ENCODE measurements around the gene HRG.

HRG gene

DNA sequence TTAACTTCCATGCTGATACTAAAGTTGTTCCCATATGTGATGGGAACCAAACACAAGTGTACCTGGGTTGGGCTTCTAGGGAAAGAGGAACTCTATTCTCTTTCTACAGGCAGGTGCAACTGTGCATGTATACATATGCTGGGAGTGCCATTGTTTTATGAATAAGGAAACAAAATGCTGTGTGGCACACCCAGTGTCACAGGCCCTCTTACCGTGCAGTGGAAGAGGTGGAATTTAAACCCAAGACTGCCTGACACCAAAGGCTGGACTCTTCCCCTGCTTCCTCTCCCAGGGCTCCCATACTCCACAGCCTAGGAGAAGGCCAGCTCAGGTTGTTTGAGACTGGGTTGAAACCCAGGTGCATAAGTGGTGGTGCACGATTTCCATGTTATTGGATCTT lies 27.6 kb upstream of the HRG start:
- no peak for DNase-seq

DNA sequence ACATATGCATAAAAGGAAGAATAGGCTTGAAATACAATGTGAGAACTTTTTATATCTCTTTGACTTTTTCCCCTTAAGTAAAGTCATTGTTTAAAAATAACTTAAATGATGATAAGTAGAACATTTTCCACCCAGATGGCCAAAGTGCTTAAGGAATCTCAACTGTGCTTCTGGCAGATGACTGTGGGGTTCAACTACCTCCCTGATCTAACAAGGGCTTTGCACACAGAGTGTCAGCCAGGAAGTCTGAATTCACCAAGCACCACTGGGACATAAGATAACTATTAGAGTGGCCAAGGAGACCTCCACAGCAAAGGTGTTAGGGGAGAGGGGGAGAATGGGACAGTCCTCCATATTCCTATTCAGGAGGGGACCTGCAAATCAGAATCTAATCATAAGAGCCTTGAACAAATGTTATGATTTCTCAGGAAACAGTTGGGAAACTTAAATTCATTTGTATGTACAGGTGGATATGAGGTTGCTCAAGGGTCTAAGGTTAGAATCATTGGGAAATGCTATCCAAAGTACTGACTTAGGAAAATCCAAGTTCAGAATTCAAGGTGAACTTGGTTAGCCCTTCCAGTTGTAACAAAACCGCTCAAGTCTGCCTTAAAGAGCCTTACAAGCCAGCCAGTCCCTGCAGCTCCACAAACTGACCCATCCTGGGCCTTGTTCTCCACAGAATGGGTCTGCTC lies 25.9 kb upstream of the HRG start, which contains the start of gene FETUB:
Gene FETUB (plus strand): TSS at position 622 of the 695 bp plus-strand sequence. CDS start 62 bp downstream, at position 684.
- DNase-seq: no peak

DNA sequence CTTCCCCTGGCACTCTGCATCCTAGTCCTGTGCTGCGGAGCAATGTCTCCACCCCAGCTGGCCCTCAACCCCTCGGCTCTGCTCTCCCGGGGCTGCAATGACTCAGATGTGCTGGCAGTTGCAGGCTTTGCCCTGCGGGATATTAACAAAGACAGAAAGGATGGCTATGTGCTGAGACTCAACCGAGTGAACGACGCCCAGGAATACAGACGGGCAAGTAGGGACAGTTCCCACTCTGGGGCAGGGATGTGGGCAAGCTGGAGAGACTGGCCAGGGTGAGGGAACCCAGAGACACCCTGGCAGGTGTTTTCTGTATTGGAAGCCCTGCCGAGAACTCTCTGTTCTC lies 25.4 kb upstream of the HRG start:
- no peak for DNase-seq

DNA sequence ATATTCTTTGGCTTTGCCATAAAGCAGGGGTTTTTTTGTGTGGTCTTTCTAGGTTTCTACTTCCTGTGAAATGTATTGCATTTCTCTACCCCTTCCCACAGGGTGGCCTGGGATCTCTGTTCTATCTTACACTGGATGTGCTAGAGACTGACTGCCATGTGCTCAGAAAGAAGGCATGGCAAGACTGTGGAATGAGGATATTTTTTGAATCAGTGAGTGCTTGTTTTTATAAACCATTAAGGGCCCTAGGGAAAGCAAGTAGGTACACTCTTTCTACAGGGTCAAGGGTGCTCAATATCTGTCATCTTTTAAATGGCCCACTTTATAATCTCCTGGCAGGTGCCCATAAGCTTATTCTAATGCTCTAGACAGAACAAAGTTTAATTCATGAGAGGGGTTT lies 24.9 kb upstream of the HRG start:
- no peak for DNase-seq

DNA sequence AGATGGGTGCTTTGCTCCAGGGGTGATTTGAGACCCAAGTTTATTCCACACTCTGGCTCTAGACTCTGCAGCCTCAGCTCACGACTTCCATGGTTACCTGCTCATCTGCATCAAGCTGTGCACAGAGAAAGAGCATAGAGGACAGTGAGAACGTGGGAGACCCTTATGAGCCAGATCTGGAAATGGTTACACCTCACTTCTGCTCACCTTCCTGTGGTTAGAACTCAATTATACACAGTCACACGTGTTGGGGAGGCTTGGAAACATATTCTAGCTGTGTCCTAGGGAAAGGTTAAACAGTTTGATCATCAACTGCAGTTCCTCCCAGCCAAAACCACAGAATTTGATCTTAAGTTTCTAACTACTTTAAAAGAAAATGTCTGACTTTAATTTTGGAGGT lies 23.8 kb upstream of the HRG start:
- DNase-seq: no peak

DNA sequence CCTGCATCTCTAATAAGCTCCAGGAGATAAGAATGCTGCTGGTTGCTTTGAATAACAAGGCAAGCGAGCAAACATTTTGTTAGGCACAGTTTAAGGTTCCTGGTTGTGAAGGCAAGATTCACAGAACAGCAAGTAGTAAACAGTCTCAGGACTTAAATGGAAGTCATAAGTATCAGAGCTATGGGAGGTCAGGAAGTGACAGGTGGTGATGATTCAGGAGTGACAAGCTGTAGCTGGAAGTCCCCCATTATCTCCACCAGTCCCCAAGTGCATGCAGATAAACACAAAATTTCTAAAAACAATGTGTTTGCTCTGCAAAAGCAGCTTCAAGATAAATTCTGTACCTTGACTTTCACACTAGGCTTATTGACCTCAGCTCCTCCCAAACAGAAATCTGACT lies 22.3 kb upstream of the HRG start:
- DNase-seq: no peak

DNA sequence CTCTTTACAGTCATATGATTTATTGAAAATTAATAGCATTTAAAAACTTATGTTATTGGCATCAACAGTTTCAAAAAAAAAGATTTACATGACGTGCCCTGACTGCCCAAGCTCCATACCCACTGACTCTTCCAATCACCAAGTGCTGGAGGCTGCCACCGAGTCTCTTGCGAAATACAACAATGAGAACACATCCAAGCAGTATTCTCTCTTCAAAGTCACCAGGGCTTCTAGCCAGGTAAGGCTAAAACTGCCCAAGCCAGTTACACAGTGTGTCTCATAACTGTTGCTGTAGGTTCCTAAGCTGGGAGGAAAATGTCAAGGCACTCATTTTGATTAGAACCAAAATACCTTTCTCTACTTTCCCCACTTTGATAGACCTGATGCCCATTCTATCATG lies 21.1 kb upstream of the HRG start:
- DNase-seq: no peak

DNA sequence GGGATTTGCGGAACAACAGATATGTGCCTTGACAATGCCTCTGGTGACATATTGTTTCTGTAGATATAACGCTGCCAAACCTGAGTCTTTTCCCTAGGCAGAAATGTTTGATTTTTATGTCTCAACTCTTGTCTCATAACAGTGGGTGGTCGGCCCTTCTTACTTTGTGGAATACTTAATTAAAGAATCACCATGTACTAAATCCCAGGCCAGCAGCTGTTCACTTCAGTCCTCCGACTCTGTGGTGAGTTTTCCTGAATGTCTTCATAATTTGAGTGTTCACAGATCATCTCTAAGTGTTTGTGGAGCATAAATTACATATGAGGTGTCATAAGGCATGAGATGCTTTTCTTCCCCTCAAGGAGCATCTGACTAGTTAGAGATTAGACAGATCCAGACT lies 19.7 kb upstream of the HRG start:
- DNase-seq: no peak

DNA sequence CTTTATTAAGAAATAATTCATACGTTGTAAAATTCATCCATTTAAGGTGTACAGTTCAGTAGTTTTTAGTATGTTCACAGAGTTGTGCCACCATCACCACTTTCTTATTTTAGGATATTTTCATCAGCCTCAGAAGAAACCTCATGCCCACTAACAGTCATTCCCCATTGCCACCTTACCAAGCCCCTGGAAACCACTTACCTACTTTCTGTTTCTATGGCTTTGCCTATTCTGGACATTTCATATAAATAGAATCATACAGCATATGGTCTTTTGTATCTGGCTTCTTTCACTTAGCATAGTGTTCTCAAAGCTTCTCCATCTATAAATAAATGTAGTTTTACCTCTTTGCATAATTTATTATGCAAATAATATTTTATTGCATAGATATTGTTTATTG lies 19.0 kb upstream of the HRG start:
- no peak for DNase-seq

DNA sequence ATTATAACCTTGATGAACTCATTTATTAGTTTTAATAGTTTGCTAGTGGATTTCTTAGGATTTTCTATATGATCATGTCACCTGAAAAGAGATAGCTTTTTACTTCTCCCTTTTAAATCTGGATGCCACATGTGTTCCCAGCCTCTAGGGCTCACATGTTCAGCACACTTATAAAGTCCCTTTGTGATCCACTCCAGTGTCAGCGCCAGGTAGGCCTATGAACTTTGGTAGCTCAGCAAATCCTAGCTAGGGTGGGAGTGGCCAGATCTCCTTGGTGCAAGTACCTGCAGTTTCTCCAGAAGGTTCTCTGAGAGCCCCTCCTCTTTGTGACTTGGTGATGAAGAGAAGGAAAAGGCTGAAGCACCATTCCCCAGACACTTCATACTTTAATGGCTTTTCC lies 17.0 kb upstream of the HRG start:
- DNase-seq: no peak

DNA sequence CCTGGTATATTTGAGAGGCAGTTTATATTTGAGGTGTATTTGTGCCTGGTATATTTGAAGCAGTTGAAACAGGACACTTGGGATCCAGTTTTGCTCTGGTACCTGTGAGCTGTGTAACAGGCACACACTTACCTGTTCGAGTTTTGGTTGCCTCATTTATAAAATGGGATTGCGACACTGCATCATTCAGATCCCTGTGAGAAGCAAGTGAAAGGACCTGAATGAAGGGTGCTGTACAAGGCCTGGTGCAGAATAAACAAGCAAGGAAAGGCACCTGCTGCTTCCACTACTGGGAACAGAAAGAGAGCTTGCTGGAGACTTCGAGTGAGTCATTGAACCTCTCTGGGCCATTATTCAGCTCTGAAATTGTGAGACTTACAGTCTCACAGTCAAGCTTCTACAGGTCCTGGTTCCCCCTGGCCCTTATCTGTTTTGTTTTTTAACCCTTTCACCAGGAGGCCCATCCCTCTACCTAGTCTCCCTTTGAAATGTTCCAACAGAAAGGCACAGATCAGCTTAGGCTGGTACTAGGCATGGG lies 14.1 kb upstream of the HRG start:
- DNase-seq: no peak

DNA sequence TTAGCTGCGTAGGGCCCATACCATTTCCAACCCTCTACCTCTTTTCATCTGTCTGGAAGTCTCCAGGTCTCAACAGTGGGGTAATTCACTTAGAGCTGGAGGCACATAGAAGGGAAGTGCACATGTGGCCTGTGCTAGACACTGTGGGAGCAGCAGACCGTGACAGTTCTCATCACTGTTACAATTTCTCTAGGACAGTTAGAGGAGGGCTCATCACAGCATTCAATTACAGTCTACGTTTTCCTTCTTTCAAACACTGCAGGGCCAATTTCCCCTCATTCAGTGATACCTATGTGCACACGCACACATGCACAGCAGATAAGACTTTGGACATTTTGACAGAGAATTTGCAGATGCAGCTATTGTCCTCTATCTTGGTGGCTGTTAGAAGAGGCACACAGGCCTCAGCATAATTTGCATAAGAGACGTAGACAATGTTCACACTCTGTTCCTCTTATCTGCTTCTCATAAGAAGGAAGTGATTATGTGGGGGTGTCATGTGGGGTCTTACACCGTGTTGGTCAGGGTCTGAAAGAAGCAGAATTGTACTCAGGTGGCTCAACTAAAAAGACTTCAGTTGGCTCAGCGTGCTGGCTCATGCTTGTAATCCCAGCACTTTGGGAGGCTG lies 12.6 kb upstream of the HRG start:
- DNase-seq: no peak

DNA sequence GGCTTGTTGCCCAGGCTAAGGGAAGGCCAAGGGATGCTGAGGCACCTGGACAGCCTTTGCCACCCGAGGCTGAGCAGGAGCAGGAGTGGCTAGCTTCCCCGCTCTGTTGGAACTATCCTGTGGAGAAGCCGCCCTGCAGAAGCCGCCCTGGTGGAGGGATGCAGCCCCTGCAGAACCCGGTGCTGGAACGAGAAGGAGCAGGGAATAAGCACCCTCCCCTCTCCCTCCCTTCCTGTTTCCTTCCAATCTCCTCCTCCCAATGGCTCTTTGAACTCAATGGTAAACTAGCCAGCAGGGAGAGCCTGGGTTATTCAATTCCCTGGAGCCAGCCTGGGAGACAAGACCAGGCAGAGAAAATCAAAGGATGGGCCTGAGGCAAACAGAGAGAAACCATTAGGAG lies 11.8 kb upstream of the HRG start:
- DNase-seq: no peak

DNA sequence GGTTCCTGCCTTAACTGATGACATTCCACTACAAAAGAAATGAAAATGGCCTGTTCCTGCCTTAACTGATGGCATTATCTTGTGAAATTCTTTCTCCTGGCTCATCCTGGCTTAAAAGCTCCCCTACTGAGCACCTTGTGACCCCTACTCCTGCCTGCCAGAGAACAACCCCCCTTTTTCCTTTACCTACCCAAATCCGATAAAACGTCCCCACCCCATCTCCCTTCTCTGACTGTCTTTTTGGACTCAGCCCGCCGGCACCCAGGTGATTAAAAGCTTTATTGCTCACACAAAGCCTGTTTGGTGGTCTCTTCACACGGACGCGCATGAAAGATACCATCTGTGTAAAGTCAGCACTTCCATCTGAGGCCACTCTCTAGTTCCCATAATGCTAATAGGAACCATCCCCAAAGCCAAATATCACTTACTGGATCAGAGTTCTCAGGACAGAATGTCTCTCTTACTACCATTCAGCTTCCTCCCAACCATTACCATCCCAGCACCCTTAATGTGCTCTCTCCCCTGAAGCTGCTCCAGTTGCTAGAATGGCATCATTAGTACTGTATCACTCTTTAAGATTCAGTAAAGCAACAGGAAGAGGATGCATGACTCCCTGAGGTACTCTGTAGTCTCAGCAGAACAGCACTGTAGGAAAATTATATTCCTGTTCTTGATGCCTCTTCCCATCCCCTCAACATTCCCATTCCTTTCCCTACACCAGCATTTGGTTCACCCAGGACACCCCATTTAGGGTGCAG lies 2.3 kb upstream of the HRG start:
- DNase-seq: no peak

DNA sequence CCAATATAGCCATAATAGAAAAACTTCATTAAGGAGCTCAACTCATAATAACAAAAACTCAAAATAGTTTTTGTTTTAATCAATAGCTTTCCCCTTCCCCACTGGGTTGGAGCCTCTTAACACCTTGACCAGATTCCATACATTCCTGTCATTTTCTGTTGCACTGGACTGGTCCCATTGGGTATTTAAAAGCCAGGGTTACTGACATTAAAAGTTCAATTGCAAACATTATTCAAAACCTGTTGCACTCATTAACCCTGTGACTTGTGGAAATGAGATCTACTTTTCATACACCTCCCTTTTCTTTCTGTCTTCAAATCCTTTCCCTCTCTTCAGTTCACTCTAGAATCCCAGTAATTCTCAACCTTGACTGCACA lies 1.7 kb upstream of the HRG start:
- no peak for DNase-seq

DNA sequence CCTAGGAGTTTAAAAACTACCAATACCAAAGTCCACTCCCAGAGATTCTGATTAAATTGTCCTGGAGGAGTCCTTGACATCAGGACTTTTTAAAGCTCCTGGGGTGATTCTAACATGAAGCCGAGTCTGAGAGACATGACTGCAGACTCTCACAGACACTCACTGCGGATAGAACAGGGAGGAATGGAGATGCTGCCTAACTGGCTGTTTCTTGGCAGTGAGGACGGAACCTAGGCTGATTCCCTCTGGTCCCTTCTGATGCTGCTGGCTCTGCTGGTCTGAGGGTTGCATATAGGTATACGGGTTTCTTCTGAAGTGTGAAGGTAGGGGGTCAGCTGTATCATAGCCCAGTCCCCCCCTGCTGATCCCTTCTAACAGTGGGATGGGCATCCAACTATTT lies 1.3 kb upstream of the HRG start:
- no peak for DNase-seq

DNA sequence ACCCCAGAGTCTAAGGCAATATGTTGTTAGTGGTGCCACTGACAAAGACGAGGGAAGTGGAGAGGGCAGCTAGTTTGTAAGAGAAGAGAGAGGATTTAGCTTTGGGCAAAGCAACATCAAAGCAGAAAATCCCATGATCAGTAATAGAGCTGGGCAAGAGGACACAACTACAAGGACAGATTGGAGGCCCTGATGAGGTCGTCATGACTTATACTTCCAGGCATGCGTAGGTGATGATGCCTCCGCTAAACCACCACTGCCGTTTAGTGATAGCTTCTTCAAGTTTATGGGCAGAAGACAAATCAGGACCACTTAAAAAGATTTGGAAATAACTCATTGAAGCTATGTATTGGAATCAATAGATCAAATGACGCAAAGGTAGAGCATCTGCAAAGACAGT lies 2.6 kb downstream of the HRG start:
- DNase-seq: no peak

DNA sequence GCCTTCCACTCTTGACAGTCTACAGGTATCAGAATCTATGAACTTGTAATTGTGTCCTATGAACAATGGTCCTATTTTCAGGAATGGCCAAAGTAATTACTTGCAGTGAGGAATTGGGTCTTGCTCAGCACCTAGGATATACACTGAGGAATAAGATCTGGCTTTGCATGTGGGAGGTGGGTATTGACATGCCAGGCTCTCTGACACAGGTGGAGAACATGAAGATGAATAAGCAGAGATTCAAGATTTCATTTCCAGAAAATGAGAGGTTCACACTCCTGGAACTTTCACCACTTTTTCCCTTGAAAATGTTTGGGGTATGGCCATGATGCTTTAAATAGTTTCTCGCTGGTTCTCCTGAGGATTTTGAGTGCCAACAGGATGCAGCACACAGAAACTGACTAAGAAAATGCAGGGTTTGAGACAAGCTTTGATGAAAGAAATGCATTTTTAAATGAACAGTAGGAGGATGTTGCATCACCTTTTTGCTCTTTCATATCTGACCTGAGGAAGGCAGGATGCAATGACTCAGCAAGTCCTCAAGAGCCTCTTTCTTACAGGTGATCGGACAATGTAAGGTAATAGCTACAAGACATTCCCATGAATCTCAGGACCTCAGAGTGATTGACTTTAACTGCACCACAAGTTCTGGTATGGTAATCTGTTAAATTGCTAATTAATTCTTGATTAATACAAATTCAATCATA lies 3.7 kb downstream of the HRG start:
- no peak for DNase-seq

DNA sequence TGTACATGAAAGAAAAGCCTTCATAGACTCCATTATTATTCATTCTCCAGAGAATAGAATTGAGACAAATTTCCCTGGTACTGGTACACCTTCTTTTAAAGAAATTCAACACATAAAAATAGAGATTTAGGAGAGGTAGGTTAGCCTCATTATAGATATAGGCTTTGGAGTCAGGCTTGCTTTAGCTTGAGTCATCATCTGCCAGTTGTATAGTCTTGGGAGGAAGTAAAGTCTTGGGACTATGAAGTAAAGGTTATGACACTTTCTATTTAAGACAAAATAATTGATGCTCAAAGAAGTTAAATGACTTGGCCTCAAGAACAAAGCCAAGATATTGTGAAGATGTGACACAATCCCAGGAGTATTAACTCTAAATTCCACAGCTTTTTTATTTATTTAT lies 4.3 kb downstream of the HRG start:
- DNase-seq: no peak

DNA sequence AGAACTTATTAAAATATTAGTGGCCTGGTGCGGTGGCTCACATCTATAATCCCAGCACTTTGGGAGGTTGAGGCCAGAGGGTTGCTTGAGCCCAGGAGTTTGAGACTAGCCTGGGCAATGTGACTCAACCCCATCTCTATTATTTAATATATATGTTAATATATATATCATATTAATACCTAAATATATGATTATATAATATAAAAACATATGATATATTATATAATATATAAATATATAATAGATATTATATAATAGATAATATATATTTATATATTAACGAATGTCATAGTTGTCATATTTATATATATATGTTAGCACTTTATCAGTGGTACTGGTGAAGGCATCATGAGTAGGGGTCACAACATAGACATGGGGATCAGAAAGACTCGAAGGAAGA lies 5.2 kb downstream of the HRG start:
- DNase-seq: no peak

DNA sequence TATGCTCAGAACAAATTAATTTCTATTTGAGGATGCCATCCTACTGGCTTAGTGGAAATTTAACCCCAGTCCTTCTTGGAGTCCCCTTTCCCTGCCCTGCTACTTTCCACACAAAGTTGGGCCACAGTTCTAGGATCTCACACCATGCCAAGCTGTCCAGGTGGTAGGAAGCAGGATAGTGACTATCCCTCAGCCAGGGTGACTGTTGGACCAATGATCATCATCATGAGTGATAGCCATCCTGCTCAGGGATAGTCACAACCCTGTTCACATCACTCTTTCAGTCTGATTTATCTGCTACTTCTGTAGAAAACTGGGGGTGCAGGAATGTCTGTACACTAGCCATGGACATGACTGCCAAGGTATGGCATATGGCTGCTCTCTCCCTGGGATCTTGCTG lies 12.8 kb downstream of the HRG start:
- DNase-seq: no peak

DNA sequence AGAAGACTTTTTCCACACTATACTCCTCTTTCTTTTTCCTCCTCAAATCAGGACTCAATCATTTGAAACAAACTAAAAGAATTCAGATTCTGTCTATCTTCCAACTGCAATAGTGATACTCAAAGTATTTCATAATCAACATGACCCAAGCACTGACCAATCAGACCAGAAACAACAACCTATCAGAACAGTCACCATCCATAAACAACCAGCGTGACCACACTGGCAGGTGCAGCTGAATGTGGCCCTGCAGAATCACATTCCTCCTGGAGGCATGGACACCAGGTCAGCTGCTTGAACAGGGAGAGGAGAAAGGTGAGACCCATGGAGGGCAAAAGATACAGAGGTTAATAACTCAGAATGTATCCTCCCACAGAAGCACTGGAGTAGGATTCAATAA lies 13.3 kb downstream of the HRG start:
- no peak for DNase-seq

DNA sequence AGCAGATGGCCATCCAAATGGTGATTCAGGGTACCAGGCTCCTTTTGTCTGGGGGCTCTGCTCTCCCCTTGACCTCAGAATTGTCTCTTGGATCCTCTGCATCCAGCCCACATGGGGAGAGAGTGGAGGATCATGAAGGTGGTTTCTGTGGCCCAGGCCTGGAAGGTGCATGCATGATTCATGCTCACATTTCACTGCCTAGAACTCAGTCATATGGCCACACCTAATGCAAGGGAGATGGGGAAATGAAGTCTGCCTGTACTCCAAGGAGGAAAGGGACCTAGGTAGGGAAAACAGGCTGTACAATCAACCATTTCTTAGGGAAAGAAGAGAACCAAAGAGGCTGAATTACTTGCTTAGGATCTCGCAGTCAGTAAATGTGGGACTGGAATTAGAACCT lies 15.1 kb downstream of the HRG start:
- DNase-seq: no peak

DNA sequence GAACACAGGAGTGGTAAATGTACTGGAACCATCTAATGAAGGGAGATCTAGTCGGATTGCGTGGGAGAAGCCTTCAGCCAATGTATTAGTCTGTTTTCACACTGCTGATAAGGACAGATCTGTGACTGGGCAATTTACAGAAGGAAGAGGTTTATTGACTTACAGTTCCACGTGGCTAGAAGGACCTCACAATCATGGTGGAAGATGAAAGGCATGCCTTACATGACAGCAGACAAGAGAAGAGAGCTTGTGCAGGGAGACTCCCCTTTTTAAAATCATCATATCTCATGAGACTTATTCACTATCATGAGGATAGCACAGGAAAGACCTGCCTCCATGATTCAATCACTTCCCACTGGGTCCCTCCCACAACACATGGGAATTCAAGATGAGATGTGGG lies 17.0 kb downstream of the HRG start:
- no peak for DNase-seq

Data from stimulated activated CD4-positive, alpha-beta T cell treated with anti-CD3 and anti-CD28 coated beads, Interleukin-2, amount 100 ng/mL, for 24 hours (primary cell).